PC-3 (cell line): Measurements from ENCODE around the gene TINAGL1.

Source experiments
- EZH2 ChIP-seq: fragments of 300-600 bp; sonication (generic); IDR thresholded peaks from one replicate; pipeline ENCODE4 v1.6.1; 2017; ENCODE audit warnings: antibody characterized with exemption, mild to moderate bottlenecking, low read length; ENCODE audit not compliant: unreplicated experiment
- EZH2phosphoT487 ChIP-seq: fragments of 300-600 bp; sonication (generic); IDR thresholded peaks from 2 replicates; pipeline ENCODE4 v1.6.1; 2018; ENCODE audit warnings: mild to moderate bottlenecking, antibody characterized with exemption, low read length, borderline replicate concordance
- TF ChIP-seq, protein P1 (sequence below): fragments of 300-600 bp; sonication (generic); conservative IDR thresholded peaks from 2 replicates; pipeline ENCODE4 v1.5.1; 2017; ENCODE audit warnings: antibody characterized with exemption, low read depth, mild to moderate bottlenecking, low read length

DNA sequence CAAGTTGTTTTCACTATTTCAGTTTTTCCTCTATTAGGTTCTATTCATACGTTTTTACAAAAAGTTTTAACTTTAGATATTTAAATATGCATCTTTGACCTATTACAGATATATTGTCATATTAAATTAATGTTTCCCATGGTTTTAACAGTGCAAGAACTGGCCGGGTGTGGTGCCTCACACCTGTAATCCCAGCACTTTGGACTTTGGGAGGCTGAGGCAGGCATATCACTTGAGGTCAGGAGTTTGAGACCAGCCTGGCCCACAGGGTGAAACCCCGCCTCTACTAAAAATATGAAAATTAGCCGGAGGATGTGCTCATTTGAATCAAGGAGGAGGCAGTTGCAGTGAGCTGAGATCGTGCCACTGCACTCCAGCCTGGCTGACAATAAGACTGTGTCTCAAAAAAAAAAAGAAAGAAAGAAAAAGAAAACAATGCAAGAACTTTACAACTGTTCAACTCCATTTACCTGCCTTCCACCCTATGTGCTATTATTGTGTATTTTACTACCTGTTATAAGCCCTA, 19.8 kb upstream of the TINAGL1 start:
- TF ChIP-seq, protein P1, sequence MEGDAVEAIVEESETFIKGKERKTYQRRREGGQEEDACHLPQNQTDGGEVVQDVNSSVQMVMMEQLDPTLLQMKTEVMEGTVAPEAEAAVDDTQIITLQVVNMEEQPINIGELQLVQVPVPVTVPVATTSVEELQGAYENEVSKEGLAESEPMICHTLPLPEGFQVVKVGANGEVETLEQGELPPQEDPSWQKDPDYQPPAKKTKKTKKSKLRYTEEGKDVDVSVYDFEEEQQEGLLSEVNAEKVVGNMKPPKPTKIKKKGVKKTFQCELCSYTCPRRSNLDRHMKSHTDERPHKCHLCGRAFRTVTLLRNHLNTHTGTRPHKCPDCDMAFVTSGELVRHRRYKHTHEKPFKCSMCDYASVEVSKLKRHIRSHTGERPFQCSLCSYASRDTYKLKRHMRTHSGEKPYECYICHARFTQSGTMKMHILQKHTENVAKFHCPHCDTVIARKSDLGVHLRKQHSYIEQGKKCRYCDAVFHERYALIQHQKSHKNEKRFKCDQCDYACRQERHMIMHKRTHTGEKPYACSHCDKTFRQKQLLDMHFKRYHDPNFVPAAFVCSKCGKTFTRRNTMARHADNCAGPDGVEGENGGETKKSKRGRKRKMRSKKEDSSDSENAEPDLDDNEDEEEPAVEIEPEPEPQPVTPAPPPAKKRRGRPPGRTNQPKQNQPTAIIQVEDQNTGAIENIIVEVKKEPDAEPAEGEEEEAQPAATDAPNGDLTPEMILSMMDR = no peak
- TF ChIP-seq EZH2phosphoT487 = no peak
- TF ChIP-seq EZH2 = no peak
